MM.1S (cell line): ENCODE results near the gene AHCYL2.
"Not testable (repeated sequence)": the region's sequence is repeated elsewhere in the genome, so short reads cannot be mapped to it uniquely, and the experiment has no call there.

ENCODE experiments used
- DNase-seq: peaks from one replicate; pipeline ENCODE4 v3.0.0-alpha.2; 2015
- H2AFZ ChIP-seq: fragments of 300-600 bp; sonication (generic); 2 replicates; pipeline ENCODE4 v1.6.0; 2016; ENCODE audit warnings: antibody characterized with exemption, low read length
- H3F3A ChIP-seq: fragments of 300-600 bp; sonication (generic); 2 replicates; pipeline ENCODE4 v1.6.1; 2016; ENCODE audit warnings: mild to moderate bottlenecking, antibody characterized with exemption, low read length, moderate library complexity, mixed read lengths; ENCODE audit not compliant: insufficient read depth
- H3K27ac ChIP-seq: fragments of 300-600 bp; sonication (generic); 2 replicates; pipeline ENCODE4 v1.5.1; 2016; ENCODE audit warnings: mild to moderate bottlenecking, low read length
- H3K27me3 ChIP-seq: fragments of 300-600 bp; sonication (generic); replicated peaks from 2 replicates; pipeline ENCODE4 v1.6.0; 2016; ENCODE audit warnings: low read length; ENCODE audit not compliant: insufficient read depth
- H3K36me3 ChIP-seq: fragments of 300-600 bp; sonication (generic); replicated peaks from 2 replicates; pipeline ENCODE4 v1.6.1; 2016; ENCODE audit warnings: mild to moderate bottlenecking, low read length, mixed read lengths; ENCODE audit not compliant: insufficient read depth
- H3K4me1 ChIP-seq: fragments of 300-600 bp; sonication (generic); 2 replicates; pipeline ENCODE4 v1.6.1; 2016; ENCODE audit warnings: low read length, mixed read lengths
- H3K4me2 ChIP-seq: fragments of 300-600 bp; sonication (generic); 2 replicates; pipeline ENCODE4 v1.6.0; 2016; ENCODE audit warnings: low read depth, low read length
- H3K4me3 ChIP-seq: fragments of 300-600 bp; sonication (generic); 2 replicates; pipeline ENCODE4 v1.5.1; 2016; ENCODE audit warnings: low read length, mixed read lengths
- H3K79me2 ChIP-seq: fragments of 300-600 bp; sonication (generic); 2 replicates; pipeline ENCODE4 v1.6.1; 2016; ENCODE audit warnings: mixed run types, low read length, mixed read lengths
- H3K9ac ChIP-seq: fragments of 300-600 bp; sonication (generic); 2 replicates; pipeline ENCODE4 v1.6.1; 2016; ENCODE audit warnings: low read length, mixed read lengths
- H3K9me2 ChIP-seq: fragments of 300-600 bp; sonication (generic); replicated peaks from 2 replicates; pipeline ENCODE4 v1.6.1; 2016; ENCODE audit warnings: mild to moderate bottlenecking, low read length, mixed read lengths; ENCODE audit not compliant: insufficient read depth
- H3K9me3 ChIP-seq: fragments of 300-600 bp; sonication (generic); replicated peaks from 2 replicates; pipeline ENCODE4 v1.6.1; 2016; ENCODE audit warnings: mild to moderate bottlenecking, low read length, mixed read lengths; ENCODE audit not compliant: insufficient read depth
- H4K20me1 ChIP-seq: fragments of 300-600 bp; sonication (generic); 2 replicates; pipeline ENCODE4 v1.6.1; 2016; ENCODE audit warnings: mild to moderate bottlenecking, low read length, moderate library complexity, mixed read lengths; ENCODE audit not compliant: insufficient read depth
- EZH2 ChIP-seq: fragments of 300-600 bp; sonication (generic); optimal IDR thresholded peaks from 2 replicates; pipeline ENCODE3; 2017; ENCODE audit warnings: low read depth, mild to moderate bottlenecking, antibody characterized with exemption, low read length, mixed read lengths
- EZH2phosphoT487 ChIP-seq: fragments of 300-600 bp; sonication (generic); IDR thresholded peaks from 2 replicates; pipeline ENCODE4 v1.6.1; 2018; ENCODE audit warnings: antibody characterized with exemption, low read length
- TF ChIP-seq, protein P1 (sequence below): fragments of 300-600 bp; sonication (generic); IDR thresholded peaks from 2 replicates; pipeline ENCODE4 v1.5.1; 2016; ENCODE audit warnings: antibody characterized with exemption, low read length, mixed read lengths

AHCYL2 gene

DNA sequence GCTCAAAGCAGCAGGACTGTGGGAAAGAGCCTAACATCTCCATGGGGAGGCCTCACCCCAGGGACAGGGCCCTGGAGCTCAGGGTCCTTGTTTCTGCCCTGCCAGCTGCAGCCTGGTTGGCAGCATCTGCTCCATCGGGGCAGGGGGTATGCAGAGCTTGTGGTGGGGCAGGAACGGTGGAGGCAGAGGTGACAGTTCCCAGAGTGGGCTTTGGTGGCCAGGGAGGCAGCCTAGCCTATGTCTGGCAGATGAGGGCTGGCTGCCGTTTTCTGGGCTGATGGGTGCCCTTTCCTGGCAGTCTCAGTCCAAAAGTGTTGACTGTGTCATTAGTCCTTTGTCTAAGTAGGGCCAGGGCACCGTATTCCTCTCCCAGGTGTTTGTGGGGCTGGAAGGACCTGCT lies 12.2 kb upstream of the AHCYL2 start:
- Histone ChIP-seq H3K9ac (no peak overlapping the region), H3K36me3 (no peaks in the 10 kb centered on the region), H3K79me2 (no peaks in the 10 kb centered on the region), H3K4me1 (no peaks in the 10 kb centered on the region), H4K20me1 (no peaks in the 10 kb centered on the region), H3F3A (no peaks in the 10 kb centered on the region), H2AFZ (no peak overlapping the region), H3K9me2 (no peaks in the 10 kb centered on the region), H3K4me3 (no peak overlapping the region), H3K27me3 (no peaks in the 10 kb centered on the region), H3K4me2 (no peak overlapping the region), H3K27ac (no peak overlapping the region), H3K9me3 (no peaks in the 10 kb centered on the region)
- TF ChIP-seq EZH2 = no peak
- TF ChIP-seq, protein P1, sequence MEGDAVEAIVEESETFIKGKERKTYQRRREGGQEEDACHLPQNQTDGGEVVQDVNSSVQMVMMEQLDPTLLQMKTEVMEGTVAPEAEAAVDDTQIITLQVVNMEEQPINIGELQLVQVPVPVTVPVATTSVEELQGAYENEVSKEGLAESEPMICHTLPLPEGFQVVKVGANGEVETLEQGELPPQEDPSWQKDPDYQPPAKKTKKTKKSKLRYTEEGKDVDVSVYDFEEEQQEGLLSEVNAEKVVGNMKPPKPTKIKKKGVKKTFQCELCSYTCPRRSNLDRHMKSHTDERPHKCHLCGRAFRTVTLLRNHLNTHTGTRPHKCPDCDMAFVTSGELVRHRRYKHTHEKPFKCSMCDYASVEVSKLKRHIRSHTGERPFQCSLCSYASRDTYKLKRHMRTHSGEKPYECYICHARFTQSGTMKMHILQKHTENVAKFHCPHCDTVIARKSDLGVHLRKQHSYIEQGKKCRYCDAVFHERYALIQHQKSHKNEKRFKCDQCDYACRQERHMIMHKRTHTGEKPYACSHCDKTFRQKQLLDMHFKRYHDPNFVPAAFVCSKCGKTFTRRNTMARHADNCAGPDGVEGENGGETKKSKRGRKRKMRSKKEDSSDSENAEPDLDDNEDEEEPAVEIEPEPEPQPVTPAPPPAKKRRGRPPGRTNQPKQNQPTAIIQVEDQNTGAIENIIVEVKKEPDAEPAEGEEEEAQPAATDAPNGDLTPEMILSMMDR = no peak
- TF ChIP-seq EZH2phosphoT487 = no peak
- no peak for DNase-seq

DNA sequence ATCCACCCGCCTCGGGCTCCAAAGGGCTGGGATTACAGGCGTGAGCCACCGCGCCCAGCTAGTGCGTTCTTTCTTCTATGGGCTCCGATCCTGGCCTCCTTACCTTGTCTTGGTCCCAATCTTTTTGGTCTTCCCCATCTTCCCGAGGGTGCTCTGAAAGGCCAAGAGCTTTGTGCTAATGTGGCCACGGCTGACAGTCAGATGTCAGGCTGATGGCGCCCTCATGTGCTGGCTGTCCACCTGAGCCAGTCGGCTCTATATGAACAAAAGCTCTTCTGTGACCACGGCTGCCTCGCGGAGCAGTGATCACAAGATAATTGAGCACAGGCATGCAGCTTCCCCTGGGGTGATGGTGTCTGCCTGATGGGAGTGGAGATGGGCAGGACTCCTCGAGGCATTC lies 11.0 kb upstream of the AHCYL2 start:
- Histone ChIP-seq H4K20me1 (no peaks in the 10 kb centered on the region), H3K36me3 (no peaks in the 10 kb centered on the region), H3K4me1 (no peaks in the 10 kb centered on the region), H3K4me3 (no peak overlapping the region), H3K9me3 (no peaks in the 10 kb centered on the region), H3K27me3 (0 out of 2 replicates have a peak, but pooled peaks cover 3% of the 10 kb centered on the region), H3K9me2 (no peaks in the 10 kb centered on the region), H3K4me2 (no peak overlapping the region), H3F3A (no peaks in the 10 kb centered on the region), H2AFZ (no peak overlapping the region), H3K79me2 (no peaks in the 10 kb centered on the region), H3K27ac (no peak overlapping the region), H3K9ac (no peak overlapping the region)
- TF ChIP-seq EZH2phosphoT487 = no peak
- TF ChIP-seq, protein P1 = peak; percentile 43
- TF ChIP-seq EZH2 = no peak
- peak; percentile 57 for DNase-seq

DNA sequence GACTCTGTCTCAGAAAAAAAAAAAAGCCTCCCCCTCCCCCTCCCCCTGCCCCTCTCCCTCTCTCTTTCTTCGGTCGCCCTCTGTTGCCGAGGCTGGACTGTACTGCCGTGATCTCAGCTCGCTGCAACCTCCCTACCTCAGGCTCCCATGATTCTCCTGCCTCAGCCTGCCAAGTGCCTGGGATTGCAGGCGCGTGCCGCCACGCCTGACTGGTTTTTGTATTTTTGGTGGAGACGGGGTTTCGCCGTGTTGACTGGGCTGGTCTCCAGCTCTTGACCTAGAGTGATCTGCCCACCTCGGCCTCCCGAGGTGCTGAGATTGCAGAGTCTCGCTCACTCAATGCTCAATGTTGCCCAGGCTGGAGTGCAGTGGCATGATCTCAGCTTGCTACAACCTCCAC lies 9.1 kb upstream of the AHCYL2 start:
- H4K20me1 ChIP-seq, H3K79me2 ChIP-seq, H3K9me3 ChIP-seq, H3K9ac ChIP-seq, H3K9me2 ChIP-seq, DNase-seq, H3K36me3 ChIP-seq, H3K4me2 ChIP-seq, H3F3A ChIP-seq, H3K27ac ChIP-seq, H3K4me1 ChIP-seq, H3K27me3 ChIP-seq, H2AFZ ChIP-seq, H3K4me3 ChIP-seq: not testable (repeated sequence)

DNA sequence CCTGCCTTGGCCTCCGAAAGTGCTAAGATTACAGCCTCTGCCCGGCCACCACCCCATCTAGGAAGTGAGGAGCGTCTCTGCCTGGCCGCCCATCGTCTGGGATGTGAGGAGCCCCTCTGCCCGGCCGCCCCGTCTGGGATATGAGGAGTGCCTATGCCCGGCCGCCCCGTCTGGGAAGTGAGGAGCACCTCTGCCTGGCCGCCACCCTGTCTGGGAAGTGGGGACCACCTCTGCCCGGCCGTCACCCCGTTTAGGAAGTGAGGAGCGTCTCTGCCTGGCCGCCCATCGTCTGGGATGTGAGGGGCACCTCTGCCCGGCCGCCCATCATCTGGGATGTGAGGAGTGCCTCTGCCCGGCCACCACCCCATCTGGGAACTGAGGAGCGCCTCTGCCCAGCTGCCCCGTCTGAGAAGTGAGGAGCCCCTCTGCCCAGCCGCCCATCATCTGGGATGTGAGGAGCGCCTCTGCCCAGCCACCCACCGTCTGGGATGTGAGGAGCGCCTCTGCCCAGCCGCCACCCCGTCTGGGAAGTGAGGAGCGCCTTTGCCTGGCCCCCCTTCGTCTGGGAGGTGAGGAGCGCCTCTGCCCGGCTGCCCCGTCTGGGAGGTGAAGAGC lies 8.6 kb upstream of the AHCYL2 start:
- not testable (repeated sequence) for H3K36me3 ChIP-seq, H3K4me3 ChIP-seq, H3K9ac ChIP-seq, H3K9me2 ChIP-seq, H3K27ac ChIP-seq, H3K79me2 ChIP-seq, DNase-seq, H3K9me3 ChIP-seq, H2AFZ ChIP-seq, H3K4me1 ChIP-seq, H3K4me2 ChIP-seq, H3F3A ChIP-seq, H3K27me3 ChIP-seq, H4K20me1 ChIP-seq

DNA sequence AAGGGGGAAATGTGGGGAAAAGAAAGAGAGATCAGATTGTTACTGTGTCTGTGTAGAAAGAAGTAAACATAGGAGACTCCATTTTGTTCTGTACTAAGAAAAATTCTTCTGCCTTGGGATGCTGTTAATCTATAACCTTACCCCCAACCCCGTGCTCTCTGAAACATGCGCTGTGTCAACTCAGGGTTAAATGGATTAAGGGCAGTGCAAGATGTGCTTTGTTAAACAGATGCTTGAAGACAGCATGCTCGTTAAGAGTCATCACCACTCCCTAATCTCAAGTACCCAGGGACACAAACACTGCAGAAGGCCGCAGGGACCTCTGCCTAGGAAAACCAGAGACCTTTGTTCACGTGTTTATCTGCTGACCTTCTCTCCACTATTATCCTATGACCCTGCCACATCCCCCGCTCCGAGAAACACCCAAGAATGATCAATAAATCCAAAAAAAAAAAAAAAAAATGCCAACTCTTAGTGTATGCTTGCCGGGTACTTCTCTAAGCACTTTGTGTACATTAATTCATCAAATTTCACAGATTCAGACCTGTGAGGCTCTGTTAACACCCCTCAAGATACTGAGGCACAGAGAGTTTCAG lies 7.9 kb upstream of the AHCYL2 start:
- H3K27ac ChIP-seq, H3K9me3 ChIP-seq, H3K4me3 ChIP-seq, H3K4me2 ChIP-seq, H3K9me2 ChIP-seq, H3K9ac ChIP-seq, H4K20me1 ChIP-seq, H3F3A ChIP-seq, H3K27me3 ChIP-seq, H2AFZ ChIP-seq, H3K4me1 ChIP-seq, H3K79me2 ChIP-seq, DNase-seq, H3K36me3 ChIP-seq: not testable (repeated sequence)
